Spleen (tissue), 7 donors: ENCODE measurements around the gene HSD11B1L.
"Not testable (repeated sequence)": the region's sequence is repeated elsewhere in the genome, so short reads cannot be mapped to it uniquely, and the experiment has no call there.

ENCODE experiments used
- CTCF ChIP-seq, 11 experiments: fragments of 200-600 bp in 7 of 11; fragments of 450-650 bp in 4 of 11; sonication (generic) in 4 of 11; IDR thresholded peaks in 8 of 11; conservative IDR thresholded peaks in 3 of 11; 1 replicate in 7 of 11; 2 replicates in 4 of 11; pipeline versions ENCODE4 v1.4.0 to v1.8.0; 2016 to 2021; ENCODE audit warnings: antibody characterized with exemption in 11 of 11, inconsistent platforms in 4 of 11, mild to moderate bottlenecking in 1 of 11
- POLR2AphosphoS5 ChIP-seq, 3 donors: sonication (generic); formaldehyde crosslinking; IDR thresholded peaks; one replicate each; pipeline ENCODE4 v1.5.1; 2017; ENCODE audit warnings: antibody characterized with exemption in 3 of 3
- donor health status: DM: no; HTN: no; CAD: no; lungs with moderate emphysema.
- donor health status: DM: no; HTN: no; CAD: no.
- donor health status: DM: no; HTN: no; CAD: no.

- TF ChIP-seq CTCF (IDR thresholded peaks at IDR 0.05 in 8 of 11, conservative IDR thresholded peaks at IDR 0.05 in 3 of 11); POLR2AphosphoS5 (IDR thresholded peaks at IDR 0.05): not testable (repeated sequence)
Observed at GRCh38 chr19:5733172-5733571, 52.3 kb downstream of the HSD11B1L start.
